ENCODE data around the gene RERE. TPM values are rescaled to one million over a fixed set of nuclear protein-coding genes. Genes with fewer than 3 reads are reported as not detected.

Gene RERE
- total RNA-seq, 3 donors from 2014 or later = 99.5 to 204 (median 174) TPM

GRCh38 chr1:8411803-8412182 lies 405.6 kb downstream of the RERE start:
- H3K36me3 ChIP-seq (ENCODE audit: low read depth) = no peaks in the 10 kb centered on the region
- H3K4me1 ChIP-seq (ENCODE audit: low read depth) = peaks cover 90% of the 10 kb centered on the region
- intact Hi-C loops (cut with DNase I, micrococcal nuclease) = no loop called here
- no peaks in the 10 kb centered on the region for H3K9me3 ChIP-seq
- TF ChIP-seq CTCF (IDR thresholded peaks at IDR 0.05) = no peak
- H3K4me3 ChIP-seq = no peak overlapping the region
- no peak for DNase-seq
- no peak for ATAC-seq

GRCh38 chr1:8410791-8411190 lies 406.6 kb downstream of the RERE start:
- no peak for DNase-seq
- Histone ChIP-seq H3K4me3 (no peak overlapping the region), H3K4me1 (ENCODE audit: low read depth) (peaks cover 89% of the 10 kb centered on the region), H3K9me3 (no peaks in the 10 kb centered on the region), H3K36me3 (ENCODE audit: low read depth) (no peaks in the 10 kb centered on the region)
- TF ChIP-seq CTCF (IDR thresholded peaks at IDR 0.05) = no peak
- intact Hi-C loops (cut with DNase I, micrococcal nuclease) = no loop called here
- ATAC-seq = no peak

- no peaks in the 10 kb centered on the region for H3K36me3 ChIP-seq (ENCODE audit: low read depth)
- intact Hi-C loops (cut with DNase I, micrococcal nuclease) = no loop called here
- ATAC-seq (no peak), DNase-seq (no peak)
- H3K4me1 ChIP-seq (ENCODE audit: low read depth) = peaks cover 87% of the 10 kb centered on the region
- no peak overlapping the region for H3K4me3 ChIP-seq
- H3K9me3 ChIP-seq = no peaks in the 10 kb centered on the region
- no peak for TF ChIP-seq CTCF (IDR thresholded peaks at IDR 0.05)
These were observed 407.8 kb downstream of the RERE start for GRCh38 chr1:8409606-8410005.

- no peaks in the 10 kb centered on the region for H3K36me3 ChIP-seq (ENCODE audit: low read depth)
- intact Hi-C loops (cut with DNase I, micrococcal nuclease) = no loop called here
- peaks cover 89% of the 10 kb centered on the region for H3K4me1 ChIP-seq (ENCODE audit: low read depth)
- TF ChIP-seq CTCF (IDR thresholded peaks at IDR 0.05) = no peak
- no peak overlapping the region for H3K4me3 ChIP-seq
- ATAC-seq (peak; percentile 71), DNase-seq (peak in 1 of 3 donors; percentile 51)
- no peaks in the 10 kb centered on the region for H3K9me3 ChIP-seq
These were observed 408.3 kb downstream of the RERE start for GRCh38 chr1:8409106-8409505.

GRCh38 chr1:8408151-8408839 lies 409.1 kb downstream of the RERE start:
- DNase-seq = peak in 2 of 3 donors; percentile 53 to 90
- TF ChIP-seq CTCF (IDR thresholded peaks at IDR 0.05) = no peak
- intact Hi-C loops (cut with DNase I, micrococcal nuclease) = no loop called here
- no peak overlapping the region for H3K4me3 ChIP-seq
- no peaks in the 10 kb centered on the region for H3K9me3 ChIP-seq
- H3K4me1 ChIP-seq (ENCODE audit: low read depth) = peaks cover 82% of the 10 kb centered on the region
- ATAC-seq = peak; percentile 73
- no peaks in the 10 kb centered on the region for H3K36me3 ChIP-seq (ENCODE audit: low read depth)

- ATAC-seq = peak; percentile 2
- Histone ChIP-seq H3K36me3 (ENCODE audit: low read depth) (no peaks in the 10 kb centered on the region), H3K9me3 (no peaks in the 10 kb centered on the region), H3K4me3 (no peak overlapping the region), H3K4me1 (ENCODE audit: low read depth) (peaks cover 80% of the 10 kb centered on the region)
- no peak for TF ChIP-seq CTCF (IDR thresholded peaks at IDR 0.05)
- intact Hi-C loops (cut with DNase I, micrococcal nuclease) = no loop called here
- no peak for DNase-seq
These were observed 409.8 kb downstream of the RERE start for GRCh38 chr1:8407652-8408051.

Measured in mucosa of descending colon (tissue), 3 donors.